Neuronal stem cell (in vitro differentiated cells): ENCODE data around the gene AATF.

ENCODE experiments used
- DNase-seq: peaks from one replicate; pipeline ENCODE4 v3.0.0-alpha.2; 2013; ENCODE audit warnings: low spot score
- H2AFZ ChIP-seq: one replicate; pipeline ENCODE4 v1.6.1; 2013; ENCODE audit warnings: mild to moderate bottlenecking, low read length, inconsistent platforms
- H2AK5ac ChIP-seq: 2 replicates; pipeline ENCODE4 v1.6.1; 2013; ENCODE audit warnings: low read depth, mild to moderate bottlenecking, inconsistent platforms, low read length, moderate library complexity, mixed read lengths
- H2BK120ac ChIP-seq: 2 replicates; pipeline ENCODE4 v1.6.1; 2013; ENCODE audit warnings: low read depth, mild to moderate bottlenecking, inconsistent platforms, low read length, moderate library complexity, mixed read lengths
- H2BK12ac ChIP-seq: one replicate; pipeline ENCODE4 v1.6.1; 2013; ENCODE audit warnings: low read length, inconsistent platforms
- H2BK15ac ChIP-seq: 2 replicates; pipeline ENCODE4 v1.6.1; 2013; ENCODE audit warnings: mild to moderate bottlenecking, low read length, inconsistent platforms, mixed read lengths
- H2BK5ac ChIP-seq: one replicate; pipeline ENCODE4 v1.6.1; 2013; ENCODE audit warnings: inconsistent platforms, mild to moderate bottlenecking, low read length, moderate library complexity
- H3K14ac ChIP-seq: one replicate; pipeline ENCODE4 v1.6.1; 2013; ENCODE audit warnings: low read length, inconsistent platforms
- H3K18ac ChIP-seq: 2 replicates; pipeline ENCODE4 v1.6.1; 2013; ENCODE audit warnings: low read length, inconsistent platforms
- H3K23ac ChIP-seq: 2 replicates; pipeline ENCODE4 v1.6.1; 2013; ENCODE audit warnings: low read depth, mild to moderate bottlenecking, mixed read lengths, low read length, inconsistent platforms; ENCODE audit not compliant: poor library complexity
- H3K27ac ChIP-seq: replicated peaks from 3 replicates; pipeline ENCODE4 v1.5.1; 2013; ENCODE audit warnings: low read length, inconsistent platforms
- H3K27me3 ChIP-seq, 3 experiments: 2 replicates each; pipeline ENCODE4 v1.6.1; 2013; ENCODE audit warnings: low read length in 3 of 3, mild to moderate bottlenecking in 2 of 3, inconsistent platforms in 1 of 3, low read depth in 1 of 3, mixed read lengths in 1 of 3, moderate library complexity in 1 of 3; ENCODE audit not compliant: control insufficient read depth in 3 of 3, insufficient read depth in 3 of 3
- H3K36me3 ChIP-seq, 2 donors: replicated peaks in 1 of 2; 2 replicates each; pipeline ENCODE4 v1.6.1; 2013; ENCODE audit warnings: low read length in 2 of 2; ENCODE audit not compliant: control insufficient read depth in 2 of 2, insufficient read depth in 2 of 2
- H3K4ac ChIP-seq: 2 replicates; pipeline ENCODE4 v1.6.1; 2013; ENCODE audit warnings: inconsistent platforms, mild to moderate bottlenecking, low read length, moderate library complexity
- H3K4me1 ChIP-seq, 2 donors: 1 replicate in 1 of 2; 2 replicates in 1 of 2; pipeline ENCODE4 v1.6.1; 2013; ENCODE audit warnings: low read length in 2 of 2, low read depth in 1 of 2; ENCODE audit not compliant: control insufficient read depth in 2 of 2, insufficient read depth in 1 of 2
- H3K4me2 ChIP-seq: one replicate; pipeline ENCODE4 v1.6.1; 2013; ENCODE audit warnings: mild to moderate bottlenecking, low read length, inconsistent platforms; ENCODE audit not compliant: insufficient read depth, poor library complexity, severe bottlenecking
- H3K4me3 ChIP-seq, 2 donors: 2 replicates each; pipeline ENCODE4 v1.5.1; 2013; ENCODE audit warnings: low read length in 2 of 2, mild to moderate bottlenecking in 2 of 2, inconsistent platforms in 1 of 2, moderate library complexity in 1 of 2
- H3K79me1 ChIP-seq: one replicate; pipeline ENCODE4 v1.6.1; 2013; ENCODE audit warnings: low read depth, mild to moderate bottlenecking, inconsistent platforms, low read length, moderate library complexity
- H3K9ac ChIP-seq: one replicate; pipeline ENCODE4 v1.6.1; 2013; ENCODE audit warnings: mild to moderate bottlenecking, low read depth, low read length, inconsistent platforms; ENCODE audit not compliant: poor library complexity
- H3K9me3 ChIP-seq, 2 donors: replicated peaks in 1 of 2; 2 replicates each; pipeline versions ENCODE3 to v1.6.1; 2013; ENCODE audit warnings: low read length in 2 of 2, mild to moderate bottlenecking in 2 of 2, inconsistent platforms in 1 of 2, low read depth in 1 of 2, mixed read lengths in 1 of 2, moderate library complexity in 1 of 2; ENCODE audit not compliant: control insufficient read depth in 2 of 2, insufficient read depth in 1 of 2
- H4K8ac ChIP-seq: one replicate; pipeline ENCODE4 v1.6.1; 2013; ENCODE audit warnings: low read depth, mild to moderate bottlenecking, inconsistent platforms, low read length, moderate library complexity
- H4K91ac ChIP-seq: one replicate; pipeline ENCODE4 v1.6.1; 2013; ENCODE audit warnings: low read length, low read depth, mild to moderate bottlenecking, inconsistent platforms; ENCODE audit not compliant: poor library complexity
- WGBS, 2 donors: extraction: QIAGEN DNeasy Blood & Tissue Kit; methylation state at CpG; one replicate each; pipeline ENCODE4 v1.1.7; 2013; ENCODE audit warnings: missing lambda C conversion rate in 2 of 2, mixed read lengths in 1 of 2; ENCODE audit not compliant: insufficient read length in 2 of 2, insufficient replicate concordance in 1 of 2; ENCODE audit errors: extremely low coverage in 2 of 2; 5-methylcytosine and 5-hydroxymethylcytosine counted together

The AATF gene

GRCh38 chr17:36950027-36950426 is 1.3 kb downstream of the AATF start:
- Histone ChIP-seq H3K9ac (no peak overlapping the region), H3K4ac (no peak overlapping the region), H3K36me3 (peaks cover 22 to 46% of the 10 kb centered on the region in 2 donors), H3K23ac (no peak overlapping the region), H2BK12ac (no peak overlapping the region), H2BK120ac (no peak overlapping the region), H2AK5ac (no peak overlapping the region), H3K4me1 (peaks cover 2 to 3% of the 10 kb centered on the region in 2 donors), H3K79me1 (no peaks in the 10 kb centered on the region), H3K18ac (no peak overlapping the region), H3K27ac (no peak overlapping the region), H2BK15ac (no peak overlapping the region), H3K9me3 (peaks cover 0 to 6% of the 10 kb centered on the region in 2 donors), H4K91ac (no peak overlapping the region), H2AFZ (peak overlapping the region; percentile 97), H3K4me2 (peak overlapping the region; percentile 2), H4K8ac (no peak overlapping the region), H2BK5ac (no peak overlapping the region), H3K4me3 (peak overlapping the region in 1 of 2 donors; percentile 65), H3K27me3 (peaks cover 19 to 32% (median 31%) of the 10 kb centered on the region in 3 experiments), H3K14ac (no peak overlapping the region)
- WGBS, 2 donors = no CpG with 5 or more reads among the region's 8 CpGs
- DNase-seq = no peak

- H2BK12ac ChIP-seq = no peak overlapping the region
- no peak overlapping the region for H4K91ac ChIP-seq
- H2BK5ac ChIP-seq = no peak overlapping the region
- no peak overlapping the region for H3K4me3 ChIP-seq
- H3K4me1 ChIP-seq = peaks cover 2 to 3% of the 10 kb centered on the region in 2 donors
- no peaks in the 10 kb centered on the region for H3K79me1 ChIP-seq
- peaks cover 15 to 22% (median 20%) of the 10 kb centered on the region in 3 experiments for H3K27me3 ChIP-seq
- no peak overlapping the region for H4K8ac ChIP-seq
- no peak overlapping the region for H3K4ac ChIP-seq
- no peak overlapping the region for H2AK5ac ChIP-seq
- no CpG with 5 or more reads among the region's 5 CpGs for WGBS, 2 donors
- H3K27ac ChIP-seq = no peak overlapping the region
- H3K9ac ChIP-seq = no peak overlapping the region
- H3K23ac ChIP-seq = no peak overlapping the region
- no peak overlapping the region for H2AFZ ChIP-seq
- H3K18ac ChIP-seq = no peak overlapping the region
- peaks cover 0 to 6% of the 10 kb centered on the region in 2 donors for H3K9me3 ChIP-seq
- H3K4me2 ChIP-seq = no peak overlapping the region
- H2BK120ac ChIP-seq = no peak overlapping the region
- no peak overlapping the region for H3K14ac ChIP-seq
- no peak overlapping the region for H2BK15ac ChIP-seq
- DNase-seq = no peak
- H3K36me3 ChIP-seq = peaks cover 26 to 59% of the 10 kb centered on the region in 2 donors
Observed at GRCh38 chr17:36951084-36951789, 2.5 kb downstream of the AATF start.

GRCh38 chr17:36971508-36971907 is 22.8 kb downstream of the AATF start:
- H3K36me3 ChIP-seq = peaks cover 1 to 47% of the 10 kb centered on the region in 2 donors
- H3K9me3 ChIP-seq = peaks cover 0 to 11% of the 10 kb centered on the region in 2 donors
- H2AK5ac ChIP-seq = no peak overlapping the region
- H2BK15ac ChIP-seq = no peak overlapping the region
- H3K4me1 ChIP-seq = peaks cover 0 to 3% of the 10 kb centered on the region in 2 donors
- H3K79me1 ChIP-seq = no peaks in the 10 kb centered on the region
- H2BK5ac ChIP-seq = no peak overlapping the region
- no peaks in the 10 kb centered on the region for H3K27me3 ChIP-seq
- H3K4me2 ChIP-seq = no peak overlapping the region
- no peak overlapping the region for H3K9ac ChIP-seq
- no peak overlapping the region for H3K4me3 ChIP-seq
- no peak overlapping the region for H3K23ac ChIP-seq
- H4K91ac ChIP-seq = no peak overlapping the region
- no peak overlapping the region for H2AFZ ChIP-seq
- H3K14ac ChIP-seq = no peak overlapping the region
- H3K27ac ChIP-seq = no peak overlapping the region
- no CpG with 5 or more reads among the region's 4 CpGs for WGBS, 2 donors
- no peak overlapping the region for H2BK120ac ChIP-seq
- no peak overlapping the region for H3K4ac ChIP-seq
- no peak overlapping the region for H4K8ac ChIP-seq
- no peak overlapping the region for H3K18ac ChIP-seq
- DNase-seq = no peak
- H2BK12ac ChIP-seq = no peak overlapping the region

- no peak overlapping the region for H4K8ac ChIP-seq
- peaks cover 1 to 39% of the 10 kb centered on the region in 2 donors for H3K36me3 ChIP-seq
- no peaks in the 10 kb centered on the region for H3K27me3 ChIP-seq
- no peak overlapping the region for H4K91ac ChIP-seq
- no peak overlapping the region for H3K4me2 ChIP-seq
- no peak overlapping the region for H3K27ac ChIP-seq
- H3K4me3 ChIP-seq = no peak overlapping the region
- no peaks in the 10 kb centered on the region for H3K79me1 ChIP-seq
- no peak for DNase-seq
- no peak overlapping the region for H3K14ac ChIP-seq
- no peak overlapping the region for H2BK12ac ChIP-seq
- no peak overlapping the region for H3K9ac ChIP-seq
- H2AK5ac ChIP-seq = no peak overlapping the region
- H3K4me1 ChIP-seq = peaks cover 0 to 3% of the 10 kb centered on the region in 2 donors
- no peak overlapping the region for H3K23ac ChIP-seq
- H3K18ac ChIP-seq = no peak overlapping the region
- peaks cover 0 to 11% of the 10 kb centered on the region in 2 donors for H3K9me3 ChIP-seq
- no peak overlapping the region for H2BK15ac ChIP-seq
- H2BK120ac ChIP-seq = no peak overlapping the region
- no peak overlapping the region for H2AFZ ChIP-seq
- no peak overlapping the region for H2BK5ac ChIP-seq
- H3K4ac ChIP-seq = no peak overlapping the region
Observed at GRCh38 chr17:36972186-36972700, 23.5 kb downstream of the AATF start.
